HepG2 (cell line): ENCODE measurements around the gene C3orf85. TPM values are rescaled to one million over a fixed set of nuclear protein-coding genes. Genes with fewer than 3 reads are reported as not detected.

Experiments used
- ATAC-seq: fragments of 200-7000 bp; cut with Tn5 transposase; 3 replicates; pipeline ENCODE4 v1.9.1; 2020; ENCODE audit warnings: mild to moderate bottlenecking, moderate library complexity
- BruUV-seq: library from RNA; stranded (reverse); fragments of 400-500 nt; replicated peaks from 2 replicates; lab custom pipeline; 2021; lab: Mats Ljungman, UMichigan
- CTCF ChIA-PET: fragments of 300-600 bp; formaldehyde crosslinking; extraction: SDS; loops from one replicate; lab custom pipeline; 2021; ENCODE audit warnings: low total read pairs, inconsistent platforms, low intra/inter-chr PET ratio; lab: Yijun Ruan, JAX
- POLR2A ChIA-PET: fragments of 350-600 bp; sonication (Branson Sonifier 250); formaldehyde crosslinking; loops from one replicate; lab custom pipeline; 2020; ENCODE audit warnings: antibody characterized with exemption, inconsistent platforms; lab: Yijun Ruan, JAX
- DNase-seq: peaks from one replicate; pipeline ENCODE4 v3.0.0-alpha.2; 2015; ENCODE audit warnings: low spot score
- FAIRE-seq: peaks from 3 replicates; lab custom pipeline; 2011; peaks lifted over from hg19 to GRCh38; lab: Jason Lieb, UNC
- H2AFZ ChIP-seq: one replicate; pipeline ENCODE4 v1.6.1; 2011; ENCODE audit warnings: low read length, inconsistent platforms
- H3K27ac ChIP-seq: fragments of 300-600 bp; 3 replicates; pipeline ENCODE4 v1.8.0; 2011; ENCODE audit warnings: mixed run types, mild to moderate bottlenecking, mixed read lengths, low read length, inconsistent platforms; ENCODE audit not compliant: insufficient read depth; ENCODE audit errors: extremely low read length
- H3K27me3 ChIP-seq, 2 experiments: fragments of 200-600 bp in 1 of 2; 2 replicates in 1 of 2; 3 replicates in 1 of 2; pipeline versions ENCODE4 v1.6.0 to v1.8.0; 2011; ENCODE audit warnings: low read length in 2 of 2, mild to moderate bottlenecking in 2 of 2, moderate library complexity in 2 of 2, inconsistent platforms in 1 of 2; ENCODE audit not compliant: insufficient read depth in 2 of 2, control insufficient read depth in 1 of 2
- H3K36me3 ChIP-seq, 2 experiments: fragments of 200-600 bp in 1 of 2; replicated peaks in 1 of 2; 2 replicates in 1 of 2; 3 replicates in 1 of 2; pipeline versions ENCODE4 v1.5.1 to v1.8.0; 2011; ENCODE audit warnings: low read length in 2 of 2, inconsistent platforms in 1 of 2; ENCODE audit not compliant: insufficient read depth in 2 of 2, control insufficient read depth in 1 of 2
- H3K4me1 ChIP-seq: 2 replicates; pipeline ENCODE4 v1.5.1; 2012; ENCODE audit warnings: low read length, inconsistent platforms; ENCODE audit not compliant: insufficient read depth
- H3K4me2 ChIP-seq: 2 replicates; pipeline ENCODE4 v1.6.0; 2011; ENCODE audit warnings: low read depth, low read length, inconsistent platforms
- H3K4me3 ChIP-seq, 3 experiments: fragments of 200-600 bp in 1 of 3; sonication (generic), shearing (Covaris generic) in 1 of 3; replicated peaks in 1 of 3; 2 replicates each; pipeline ENCODE4 v1.5.1; 2011 to 2016; ENCODE audit warnings: low read length in 3 of 3, inconsistent platforms in 2 of 3, low read depth in 2 of 3, mild to moderate bottlenecking in 2 of 3, control low read depth in 1 of 3, mixed read lengths in 1 of 3; ENCODE audit not compliant: insufficient read depth in 1 of 3
- H3K79me2 ChIP-seq: one replicate; pipeline ENCODE4 v1.6.1; 2011; ENCODE audit warnings: low read length, inconsistent platforms; ENCODE audit not compliant: insufficient read depth
- H3K9ac ChIP-seq: 2 replicates; pipeline ENCODE4 v1.6.0; 2011; ENCODE audit warnings: mild to moderate bottlenecking, low read depth, low read length, inconsistent platforms; ENCODE audit not compliant: insufficient read depth
- H3K9me3 ChIP-seq: 2 replicates; pipeline ENCODE4 v1.5.1; 2012; ENCODE audit warnings: mild to moderate bottlenecking, low read length
- H4K20me1 ChIP-seq: 2 replicates; pipeline ENCODE4 v1.6.0; 2011; ENCODE audit warnings: inconsistent platforms, mild to moderate bottlenecking, low read length, moderate library complexity; ENCODE audit not compliant: insufficient read depth
- AKAP8 ChIP-seq: sonication (generic); formaldehyde crosslinking; IDR thresholded peaks from 2 replicates; pipeline ENCODE4 v1.5.1; 2020; ENCODE audit warnings: mild to moderate bottlenecking, missing genetic modification reagents
- BRCA1 ChIP-seq: sonication (generic); formaldehyde crosslinking; IDR thresholded peaks from 2 replicates; pipeline ENCODE4 v1.4.0; 2020; ENCODE audit warnings: missing genetic modification reagents
- GMEB1 ChIP-seq: sonication (generic); formaldehyde crosslinking; IDR thresholded peaks from 2 replicates; pipeline ENCODE4 v1.5.1; 2020; ENCODE audit warnings: missing genetic modification reagents, mild to moderate bottlenecking, borderline replicate concordance
- HHEX ChIP-seq: IDR thresholded peaks from 2 replicates; pipeline ENCODE4 v1.6.1; 2016; ENCODE audit warnings: control low read depth
- HNRNPK ChIP-seq: fragments of 200-400 bp; formaldehyde crosslinking; IDR thresholded peaks from 2 replicates; pipeline ENCODE4 v1.6.1; 2018; ENCODE audit warnings: low read length, low read depth, moderate library complexity, mild to moderate bottlenecking; ENCODE audit not compliant: poor library complexity, severe bottlenecking
- JUNB ChIP-seq: sonication (generic); formaldehyde crosslinking; IDR thresholded peaks from 2 replicates; pipeline ENCODE4 v1.8.0; 2022; ENCODE audit warnings: missing genetic modification reagents, mild to moderate bottlenecking, borderline replicate concordance
- MEF2D ChIP-seq: sonication (generic); formaldehyde crosslinking; IDR thresholded peaks from 2 replicates; pipeline ENCODE4 v1.5.1; 2020; ENCODE audit warnings: mild to moderate bottlenecking, missing genetic modification reagents
- MXI1 ChIP-seq: IDR thresholded peaks from 3 replicates; pipeline ENCODE4 v1.6.1; 2012; ENCODE audit warnings: low read depth, low read length, inconsistent platforms, borderline replicate concordance
- RAD51 ChIP-seq: fragments of 450-650 bp; IDR thresholded peaks from 2 replicates; pipeline ENCODE4 v1.6.1; 2016; ENCODE audit warnings: borderline replicate concordance
- SYNCRIP ChIP-seq: fragments of 200-400 bp; formaldehyde crosslinking; IDR thresholded peaks from 2 replicates; pipeline ENCODE4 v1.6.1; 2018; ENCODE audit warnings: mild to moderate bottlenecking, low read depth, low read length; ENCODE audit not compliant: insufficient read depth
- TEAD3 ChIP-seq: optimal IDR thresholded peaks from 2 replicates; pipeline ENCODE3; 2016; ENCODE audit warnings: borderline replicate concordance
- ZFP36 ChIP-seq: fragments of 150-350 bp; IDR thresholded peaks from 2 replicates; pipeline ENCODE4 v1.6.1; 2018; ENCODE audit warnings: borderline replicate concordance, low read length, low read depth; ENCODE audit not compliant: partially characterized antibody
- ZNF180 ChIP-seq: sonication (generic); formaldehyde crosslinking; IDR thresholded peaks from 2 replicates; pipeline ENCODE4 v1.4.0; 2020; ENCODE audit warnings: low read depth, missing genetic modification reagents, borderline replicate concordance
- ZNF30 ChIP-seq: sonication (generic); formaldehyde crosslinking; IDR thresholded peaks from 2 replicates; pipeline ENCODE4 v1.5.0; 2020; ENCODE audit warnings: mild to moderate bottlenecking, missing genetic modification reagents
- ZNF572 ChIP-seq: sonication (generic); formaldehyde crosslinking; IDR thresholded peaks from 2 replicates; pipeline ENCODE4 v1.5.1; 2020; ENCODE audit warnings: mild to moderate bottlenecking, missing genetic modification reagents
- ZNF660 ChIP-seq: sonication (generic); formaldehyde crosslinking; IDR thresholded peaks from 2 replicates; pipeline ENCODE4 v1.5.1; 2020; ENCODE audit warnings: mild to moderate bottlenecking, low read depth, missing genetic modification reagents, borderline replicate concordance
- ZNF782 ChIP-seq: sonication (generic); formaldehyde crosslinking; IDR thresholded peaks from 2 replicates; pipeline ENCODE4 v1.4.0; 2020; ENCODE audit warnings: missing genetic modification reagents, mild to moderate bottlenecking, borderline replicate concordance
- ZSCAN9 ChIP-seq: IDR thresholded peaks from 2 replicates; pipeline ENCODE4 v1.6.1; 2016; ENCODE audit warnings: borderline replicate concordance
- WGBS: methylation state at CpG from one replicate; pipeline ENCODE4 v1.1.6; 2017; ENCODE audit warnings: low lambda C conversion rate; 5-methylcytosine and 5-hydroxymethylcytosine counted together
- in situ Hi-C: cut with HindIII; loops from 2 replicates; pipeline ENCODE4 v1.10.0; 2017; ENCODE audit warnings: low pct_unique_long_range_greater_than_20kb; ENCODE audit not compliant: extremely low pct_ligation_motif_present
- intact Hi-C: fragments of 100-400 bp; cut with micrococcal nuclease; formaldehyde crosslinking; loops from one replicate; pipeline ENCODE4 v1.10.0; 2022; ENCODE audit not compliant: unreplicated experiment
- polyA plus RNA-seq, 8 experiments: library from polyadenylated mRNA; depleted of rRNA in 3 of 8; stranded (reverse) in 7 of 8; unstranded in 1 of 8; fragments of >200 nt; fragmentation: Illumina TruSeq in 4 of 8; extraction: Trizol in 4 of 8; gene quantifications; 2 replicates each; pipeline versions ENCODE4 v1.2.1 to v1.2.3, GENCODE V29; 2011 to 2016; ENCODE audit warnings: low read depth in 4 of 8, missing spikeins in 1 of 8, mixed read lengths in 1 of 8; ENCODE audit not compliant: insufficient read depth in 1 of 8
- total RNA-seq, 5 experiments: library from RNA; depleted of rRNA; stranded (reverse); fragments of >200 nt; fragmentation: Illumina TruSeq; extraction: Trizol; gene quantifications; 2 replicates each; pipeline ENCODE4 v1.2.3, GENCODE V29; 2016; ENCODE audit warnings: low read depth in 1 of 5
- TF ChIP-seq, protein P1 (sequence below): conservative IDR thresholded peaks from 2 replicates; pipeline ENCODE4 v1.6.1; 2018; ENCODE audit warnings: missing genetic modification reagents

Gene C3orf85
- total and polyA plus RNA-seq, 2 of the 13 experiments (the other 11 are each of a cell fraction or from before 2014, with no cell fraction given), result not detected

- no peak for DNase-seq
- Histone ChIP-seq H3K4me3 (no peak overlapping the region), H4K20me1 (no peaks in the 10 kb centered on the region), H2AFZ (no peak overlapping the region), H3K9ac (no peak overlapping the region), H3K4me1 (peaks cover 15% of the 10 kb centered on the region; the same call in 1 of the 2 replicates), H3K27me3 (no peaks in the 10 kb centered on the region), H3K27ac (no peak overlapping the region), H3K9me3 (no peaks in the 10 kb centered on the region), H3K4me2 (no peak overlapping the region), H3K79me2 (no peaks in the 10 kb centered on the region), H3K36me3 (no peaks in the 10 kb centered on the region)
- CTCF ChIA-PET, result no interaction called here
- no peak for TF ChIP-seq SYNCRIP
- no peak for TF ChIP-seq HHEX
- TF ChIP-seq BRCA1 (CRISPR knock-in tag), result no peak
- TF ChIP-seq ZFP36, result no peak
- TF ChIP-seq HNRNPK, result no peak
- TF ChIP-seq, protein P1, sequence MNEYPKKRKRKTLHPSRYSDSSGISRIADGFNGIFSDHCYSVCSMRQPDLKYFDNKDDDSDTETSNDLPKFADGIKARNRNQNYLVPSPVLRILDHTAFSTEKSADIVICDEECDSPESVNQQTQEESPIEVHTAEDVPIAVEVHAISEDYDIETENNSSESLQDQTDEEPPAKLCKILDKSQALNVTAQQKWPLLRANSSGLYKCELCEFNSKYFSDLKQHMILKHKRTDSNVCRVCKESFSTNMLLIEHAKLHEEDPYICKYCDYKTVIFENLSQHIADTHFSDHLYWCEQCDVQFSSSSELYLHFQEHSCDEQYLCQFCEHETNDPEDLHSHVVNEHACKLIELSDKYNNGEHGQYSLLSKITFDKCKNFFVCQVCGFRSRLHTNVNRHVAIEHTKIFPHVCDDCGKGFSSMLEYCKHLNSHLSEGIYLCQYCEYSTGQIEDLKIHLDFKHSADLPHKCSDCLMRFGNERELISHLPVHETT (CRISPR knock-in tag), result no peak
- TF ChIP-seq JUNB, result no peak
- no peak for TF ChIP-seq AKAP8 (CRISPR knock-in tag)
- no peak for TF ChIP-seq GMEB1 (CRISPR knock-in tag)
- no peak for TF ChIP-seq TEAD3 (CRISPR knock-in tag)
- no peak for TF ChIP-seq MEF2D (CRISPR knock-in tag)
- TF ChIP-seq MXI1, result no peak
- no peak for TF ChIP-seq ZNF180 (CRISPR knock-in tag)
- no peak for TF ChIP-seq RAD51
- no peak for TF ChIP-seq ZNF572 (CRISPR knock-in tag)
- no peak for TF ChIP-seq ZNF660
- TF ChIP-seq ZSCAN9 (CRISPR knock-in tag), result no peak
- no peak for TF ChIP-seq ZNF782
- TF ChIP-seq ZNF30 (CRISPR knock-in tag), result no peak
- POLR2A ChIA-PET, result no interaction called here
- FAIRE-seq, result no peak
- BruUV-seq, result no TSS peak
- ATAC-seq, result no peak
- 37% methylated on average over 2 of the region's 2 CpGs for WGBS
- in situ Hi-C loops, result no loop called here
- intact Hi-C loops, result no loop called here
These were observed 18.5 kb downstream of the C3orf85 start for GRCh38 chr3:109154979-109155378.
